ENCODE measurements around the gene AGAP1. TPM values are rescaled to one million over a fixed set of nuclear protein-coding genes. Genes with fewer than 3 reads are reported as not detected.

AGAP1 gene
- total RNA-seq, 4 donors from 2014 or later, result 7.2 to 19.6 (median 15.2) TPM

DNA sequence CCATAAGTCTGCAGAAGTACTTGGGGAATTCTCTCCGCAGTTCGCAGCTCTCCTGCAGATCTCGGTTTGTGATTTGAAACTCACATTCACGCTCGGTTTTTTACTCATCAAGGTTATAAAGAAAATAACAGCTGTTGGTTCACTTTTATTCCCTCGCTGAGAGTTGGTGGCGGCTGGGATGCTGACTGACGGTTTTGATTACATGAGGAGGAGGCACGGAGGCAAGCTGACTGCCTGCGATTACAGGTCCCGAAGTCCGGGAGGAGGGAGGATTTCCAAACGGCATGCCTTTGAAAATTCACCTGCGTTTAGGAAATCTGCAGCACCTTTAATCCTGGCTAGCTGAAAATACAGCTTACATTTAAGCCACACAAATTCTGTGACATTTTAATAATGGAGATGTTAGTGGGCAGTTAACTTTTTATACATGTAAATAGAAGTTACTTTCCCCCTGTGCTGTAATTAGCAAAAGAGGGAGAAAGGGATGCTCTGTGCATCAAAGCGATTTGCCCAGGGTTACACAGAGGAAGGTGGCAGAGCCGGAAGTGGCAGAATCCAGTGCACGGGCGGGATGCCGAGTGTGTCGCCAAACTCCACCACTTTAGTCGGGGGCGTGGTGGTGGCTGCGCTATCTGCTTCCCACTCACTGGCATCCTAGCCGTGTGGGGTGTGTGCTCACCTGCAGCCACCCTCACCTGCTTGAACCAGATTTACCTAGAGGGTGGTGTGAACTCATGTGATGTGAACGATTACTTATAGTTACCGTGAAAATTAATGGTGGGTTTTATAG lies 14.7 kb downstream of the AGAP1 start:
- Histone ChIP-seq H3K4me1 (peaks cover 9 to 37% (median 17%) of the 10 kb centered on the region in 3 donors), H3K4me3 (no peak overlapping the region), H3K9me3 (no peaks in the 10 kb centered on the region), H3K36me3 (no peaks in the 10 kb centered on the region), H3K27ac (no peak overlapping the region), H3K27me3 (no peaks in the 10 kb centered on the region)
- no peak for DNase-seq
- TF ChIP-seq, protein P1, sequence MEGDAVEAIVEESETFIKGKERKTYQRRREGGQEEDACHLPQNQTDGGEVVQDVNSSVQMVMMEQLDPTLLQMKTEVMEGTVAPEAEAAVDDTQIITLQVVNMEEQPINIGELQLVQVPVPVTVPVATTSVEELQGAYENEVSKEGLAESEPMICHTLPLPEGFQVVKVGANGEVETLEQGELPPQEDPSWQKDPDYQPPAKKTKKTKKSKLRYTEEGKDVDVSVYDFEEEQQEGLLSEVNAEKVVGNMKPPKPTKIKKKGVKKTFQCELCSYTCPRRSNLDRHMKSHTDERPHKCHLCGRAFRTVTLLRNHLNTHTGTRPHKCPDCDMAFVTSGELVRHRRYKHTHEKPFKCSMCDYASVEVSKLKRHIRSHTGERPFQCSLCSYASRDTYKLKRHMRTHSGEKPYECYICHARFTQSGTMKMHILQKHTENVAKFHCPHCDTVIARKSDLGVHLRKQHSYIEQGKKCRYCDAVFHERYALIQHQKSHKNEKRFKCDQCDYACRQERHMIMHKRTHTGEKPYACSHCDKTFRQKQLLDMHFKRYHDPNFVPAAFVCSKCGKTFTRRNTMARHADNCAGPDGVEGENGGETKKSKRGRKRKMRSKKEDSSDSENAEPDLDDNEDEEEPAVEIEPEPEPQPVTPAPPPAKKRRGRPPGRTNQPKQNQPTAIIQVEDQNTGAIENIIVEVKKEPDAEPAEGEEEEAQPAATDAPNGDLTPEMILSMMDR (IDR thresholded peaks at IDR 0.05), result no peak
- no peak for TF ChIP-seq POLR2A (IDR thresholded peaks at IDR 0.05)
- WGBS, 2 donors, result 88 to 93% methylated on average over 24 to 25 of the region's 26 CpGs
- intact Hi-C loops (cut with DNase I), result no loop called here

DNA sequence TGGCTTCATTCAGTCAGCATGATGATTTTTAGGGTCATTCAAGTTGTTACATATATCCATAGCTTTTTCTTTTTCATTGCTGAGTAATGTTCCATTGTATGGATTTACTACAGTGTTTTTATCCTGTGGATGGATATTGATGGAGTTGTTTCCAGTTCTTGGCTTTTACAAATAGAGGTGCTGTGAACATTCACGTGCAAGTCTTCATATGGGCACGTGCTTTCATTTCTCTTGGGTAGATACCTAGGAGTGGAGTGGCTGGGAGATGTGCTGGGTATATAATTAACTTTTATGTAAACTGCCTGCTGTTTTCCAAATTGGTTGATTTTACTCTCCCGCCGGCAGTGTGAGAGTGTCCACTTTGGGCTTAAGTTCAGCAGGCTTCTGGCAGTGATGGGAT lies 16.5 kb downstream of the AGAP1 start:
- H3K36me3 ChIP-seq, result no peaks in the 10 kb centered on the region
- intact Hi-C loops (cut with DNase I), result no loop called here
- WGBS, 2 donors, result 82 to 100% methylated on average over 2 to 4 of the region's 4 CpGs
- H3K27me3 ChIP-seq, result no peaks in the 10 kb centered on the region
- H3K9me3 ChIP-seq, result no peaks in the 10 kb centered on the region
- no peak overlapping the region for H3K4me3 ChIP-seq
- TF ChIP-seq, protein P1 (IDR thresholded peaks at IDR 0.05), result no peak
- no peak overlapping the region for H3K27ac ChIP-seq
- no peak for DNase-seq
- peaks cover 9 to 32% (median 11%) of the 10 kb centered on the region in 3 donors for H3K4me1 ChIP-seq

DNA sequence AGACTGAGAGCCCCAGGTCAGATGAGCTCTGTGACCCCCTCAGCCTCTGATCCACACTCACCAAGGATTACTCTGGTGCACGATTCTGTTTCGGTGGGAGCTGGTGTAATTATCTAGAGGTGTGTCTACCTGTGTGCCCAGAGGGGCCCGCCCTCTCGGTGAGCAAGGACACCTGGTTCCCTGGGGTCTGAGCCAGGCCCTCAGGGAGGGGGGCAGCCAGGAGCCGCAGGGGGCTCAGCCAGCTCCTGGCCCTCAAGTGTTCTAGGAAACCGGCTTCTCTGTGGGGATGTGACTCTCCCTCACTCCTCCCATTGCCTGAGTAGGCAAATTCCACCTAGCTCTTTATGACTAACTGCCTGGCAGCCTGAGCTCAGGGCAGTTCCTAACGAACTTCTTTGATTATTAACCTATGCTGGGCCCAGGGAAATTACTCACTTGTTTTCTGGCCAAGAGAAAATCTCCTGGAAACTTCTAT lies 17.4 kb downstream of the AGAP1 start:
- Histone ChIP-seq H3K4me1 (peaks cover 8 to 24% (median 9%) of the 10 kb centered on the region in 3 donors), H3K27ac (peak overlapping the region; percentile 11 to 60 (median 41)), H3K9me3 (no peaks in the 10 kb centered on the region), H3K36me3 (no peaks in the 10 kb centered on the region), H3K27me3 (no peaks in the 10 kb centered on the region), H3K4me3 (no peak overlapping the region)
- intact Hi-C loops (cut with DNase I), result no loop called here
- DNase-seq, result no peak
- TF ChIP-seq POLR2A (IDR thresholded peaks at IDR 0.05), result no peak
- TF ChIP-seq, protein P1 (IDR thresholded peaks at IDR 0.05), result no peak
- WGBS, 2 donors, result 0 to 49% methylated on average over 1 to 7 of the region's 7 CpGs

DNA sequence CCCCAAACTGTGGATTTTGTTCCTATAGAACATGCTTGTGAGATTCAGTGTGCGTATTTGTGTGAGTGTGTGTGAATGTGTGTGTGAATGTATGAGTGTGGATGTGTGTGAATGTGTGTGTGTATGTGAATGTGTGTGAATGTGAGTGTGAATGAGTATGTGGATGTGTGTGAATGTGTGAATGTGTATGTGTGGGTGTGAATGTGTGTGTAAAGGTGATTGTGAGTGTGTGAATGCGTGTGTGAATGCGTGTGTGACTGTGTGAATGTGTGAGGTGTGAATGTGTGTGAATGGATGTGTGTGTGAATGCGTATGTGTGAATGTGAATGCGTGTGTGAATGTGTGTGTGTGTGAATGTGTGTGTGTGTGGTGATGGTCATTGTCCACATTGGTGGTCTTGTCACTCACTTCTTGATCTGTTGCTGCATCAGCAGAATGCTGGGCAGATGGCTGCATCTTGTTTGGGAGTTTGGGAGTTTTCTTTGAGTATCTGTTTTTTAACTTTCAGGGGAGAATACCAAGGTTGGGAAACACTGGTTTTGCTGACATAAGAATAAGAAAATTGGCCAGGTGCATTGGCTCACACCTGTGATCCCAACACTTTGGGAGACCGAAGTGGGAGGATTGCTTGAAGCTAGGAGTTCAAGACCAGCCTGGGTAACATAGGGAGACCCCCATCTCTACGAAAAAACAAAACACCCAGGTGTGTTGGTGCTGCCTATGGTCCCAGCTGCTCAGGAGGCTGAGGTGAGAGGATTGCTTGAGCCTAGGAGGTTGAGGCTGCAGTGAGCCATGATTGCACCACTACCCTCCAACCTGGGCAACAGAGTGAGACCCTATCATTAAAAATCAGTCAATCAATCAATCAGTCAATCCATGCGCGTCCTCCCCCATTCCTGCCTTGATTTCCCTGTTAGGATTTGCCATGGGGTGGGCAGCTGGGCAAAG lies 18.2 kb downstream of the AGAP1 start:
- no peak for DNase-seq
- H3K36me3 ChIP-seq, result no peaks in the 10 kb centered on the region
- no peak overlapping the region for H3K4me3 ChIP-seq
- peaks cover 8 to 16% (median 9%) of the 10 kb centered on the region in 3 donors for H3K4me1 ChIP-seq
- H3K9me3 ChIP-seq, result no peaks in the 10 kb centered on the region
- intact Hi-C loops (cut with DNase I), result no loop called here
- H3K27me3 ChIP-seq, result no peaks in the 10 kb centered on the region
- peak overlapping the region in 2 of 4 donors; percentile 47 to 60 for H3K27ac ChIP-seq
- TF ChIP-seq, protein P1 (IDR thresholded peaks at IDR 0.05), result no peak
- TF ChIP-seq POLR2A (IDR thresholded peaks at IDR 0.05), result no peak
- WGBS, 2 donors, result 68 to 74% methylated on average over 7 to 9 of the region's 9 CpGs

DNA sequence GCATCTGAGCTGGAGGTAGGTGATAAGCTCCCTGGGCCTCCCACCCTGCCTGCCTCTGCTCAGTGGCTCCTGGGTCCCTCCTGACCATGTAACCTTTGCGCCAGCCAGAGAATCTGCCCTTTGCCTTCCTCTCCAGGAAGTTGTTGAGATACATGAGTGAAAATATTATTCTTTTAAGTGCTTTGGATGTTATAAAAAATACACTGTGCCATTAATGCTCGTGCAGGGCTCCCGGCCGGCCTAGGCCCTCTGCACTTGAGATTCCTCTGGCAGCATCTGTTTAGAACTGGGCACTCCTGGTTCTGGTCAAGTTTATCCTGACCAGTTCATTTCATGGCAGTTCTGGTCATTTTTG lies 18.8 kb downstream of the AGAP1 start:
- no peak for TF ChIP-seq POLR2A (IDR thresholded peaks at IDR 0.05)
- TF ChIP-seq, protein P1 (IDR thresholded peaks at IDR 0.05), result no peak
- Histone ChIP-seq H3K4me1 (peaks cover 8 to 16% (median 9%) of the 10 kb centered on the region in 3 donors), H3K27ac (no peak overlapping the region), H3K9me3 (no peaks in the 10 kb centered on the region), H3K36me3 (no peaks in the 10 kb centered on the region), H3K4me3 (no peak overlapping the region), H3K27me3 (no peaks in the 10 kb centered on the region)
- WGBS, 2 donors, result 90 to 98% methylated on average over 3 to 4 of the region's 4 CpGs
- no peak for DNase-seq
- intact Hi-C loops (cut with DNase I), result no loop called here
